GM12874 (cell line): ENCODE measurements around the gene USP25.

Experiments
- CTCF ChIP-seq: IDR thresholded peaks from 2 replicates; pipeline ENCODE4 v1.5.1; 2011; ENCODE audit warnings: low read depth, mild to moderate bottlenecking, control low read depth, low read length, moderate library complexity; ENCODE audit not compliant: insufficient read depth

USP25 gene

GRCh38 chr21:15848634-15849560 lies 119.1 kb downstream of the USP25 start:
- TF ChIP-seq CTCF = no peak

- no peak for TF ChIP-seq CTCF
Observed at GRCh38 chr21:15849927-15850326, 120.1 kb downstream of the USP25 start.

GRCh38 chr21:15850645-15851044 lies 120.9 kb downstream of the USP25 start:
- no peak for TF ChIP-seq CTCF

GRCh38 chr21:15852146-15852545 lies 122.4 kb downstream of the USP25 start:
- no peak for TF ChIP-seq CTCF

GRCh38 chr21:15853126-15853525 lies 123.3 kb downstream of the USP25 start:
- no peak for TF ChIP-seq CTCF

- TF ChIP-seq CTCF = no peak
Observed at GRCh38 chr21:15856813-15857212, 127.0 kb downstream of the USP25 start.

- no peak for TF ChIP-seq CTCF
Observed at GRCh38 chr21:15857740-15858139, 128.0 kb downstream of the USP25 start.
